ENCODE measurements around the gene GFRA4.

GRCh38 chr20:3701061-3701998 lies 38.1 kb upstream of the GFRA4 start:
- TF ChIP-seq CTCF (IDR thresholded peaks at IDR 0.05): no peak
- no peak for TF ChIP-seq POLR2A (IDR thresholded peaks at IDR 0.05)

Data from adrenal gland (tissue), 5 donors.